K562 (cell line): ENCODE measurements around the gene CFL2.

Experiments
- BHLHE40 ChIP-seq: IDR thresholded peaks from 2 replicates; pipeline ENCODE4 v1.6.1; 2011; ENCODE audit warnings: low read length, improper control_type of control experiment
- EP300 ChIP-seq: IDR thresholded peaks from 2 replicates; pipeline ENCODE4 v1.6.1; 2012; ENCODE audit warnings: low read length, improper control_type of control experiment
- ESRRA ChIP-seq: fragments of 450-650 bp; IDR thresholded peaks from 2 replicates; pipeline ENCODE4 v1.6.1; 2014; ENCODE audit warnings: low read depth, mild to moderate bottlenecking, moderate library complexity, borderline replicate concordance
- GTF2F1 ChIP-seq: IDR thresholded peaks from 2 replicates; pipeline ENCODE4 v1.6.1; 2011; ENCODE audit warnings: low read depth, low read length, improper control_type of control experiment
- KDM1A ChIP-seq, 2 experiments: fragments of 450-650 bp; IDR thresholded peaks; 2 replicates each; pipeline ENCODE4 v1.6.1; 2016; ENCODE audit warnings: mild to moderate bottlenecking in 2 of 2
- KHSRP ChIP-seq: fragments of 450-650 bp; IDR thresholded peaks from 2 replicates; pipeline ENCODE4 v1.6.1; 2017
- POLR2A ChIP-seq: fragments of 450-650 bp; conservative IDR thresholded peaks from 2 replicates; pipeline ENCODE4 v1.6.1; 2016
- ZNF644 ChIP-seq: fragments of 200-800 bp; sonication (Bioruptor generic); IDR thresholded peaks from 2 replicates; pipeline ENCODE4 v1.6.1; 2016; ENCODE audit warnings: low read depth, missing genetic modification characterization, missing compliant biosample characterization
- ZNF699 ChIP-seq: fragments of 250-450 bp; sonication (Bioruptor Pico); IDR thresholded peaks from 2 replicates; pipeline ENCODE4 v1.8.0; 2021; ENCODE audit warnings: mild to moderate bottlenecking, moderate library complexity; ENCODE audit not compliant: insufficient replicate concordance
- TF ChIP-seq, protein P1 (sequence below), 2 experiments: fragments of 200-800 bp in 1 of 2; sonication (Bioruptor generic) in 1 of 2; sonication (generic) in 1 of 2; formaldehyde crosslinking in 1 of 2; IDR thresholded peaks in 1 of 2; conservative IDR thresholded peaks in 1 of 2; 2 replicates each; pipeline versions ENCODE4 v1.5.0 to v1.6.1; 2016 to 2020; ENCODE audit warnings: missing compliant biosample characterization in 1 of 2, missing genetic modification characterization in 1 of 2, missing genetic modification reagents in 1 of 2
- TF ChIP-seq, protein P2 (sequence below): fragments of 250-450 bp; sonication (Bioruptor Pico); IDR thresholded peaks from 2 replicates; pipeline ENCODE4 v1.8.0; 2021; ENCODE audit warnings: borderline replicate concordance, mild to moderate bottlenecking, moderate library complexity; ENCODE audit not compliant: poor library complexity, severe bottlenecking
- TF ChIP-seq, protein P3 (sequence below): fragments of 450-650 bp; formaldehyde crosslinking; IDR thresholded peaks from 2 replicates; pipeline ENCODE4 v1.4.0; 2022; ENCODE audit warnings: missing genetic modification characterization

DNA sequence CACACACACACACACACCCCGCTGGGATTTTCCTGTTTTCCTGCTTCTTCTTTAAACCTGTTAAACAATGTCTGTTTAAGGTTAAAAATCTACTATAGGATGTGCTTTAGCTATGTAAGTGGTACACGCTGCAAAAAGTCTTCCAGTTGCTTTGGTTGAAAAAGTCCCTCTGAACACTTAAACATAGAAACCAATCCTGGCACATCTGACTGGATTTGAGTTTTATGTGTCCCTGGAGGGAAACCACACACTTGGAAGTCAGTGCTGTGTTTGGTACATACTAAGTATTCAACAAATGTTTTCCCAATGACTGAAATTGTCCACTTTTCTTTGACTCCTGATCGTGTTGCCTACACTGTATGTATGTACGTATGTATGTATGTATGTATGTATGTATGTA lies 22.0 kb downstream of the CFL2 start:
- TF ChIP-seq, protein P1, sequence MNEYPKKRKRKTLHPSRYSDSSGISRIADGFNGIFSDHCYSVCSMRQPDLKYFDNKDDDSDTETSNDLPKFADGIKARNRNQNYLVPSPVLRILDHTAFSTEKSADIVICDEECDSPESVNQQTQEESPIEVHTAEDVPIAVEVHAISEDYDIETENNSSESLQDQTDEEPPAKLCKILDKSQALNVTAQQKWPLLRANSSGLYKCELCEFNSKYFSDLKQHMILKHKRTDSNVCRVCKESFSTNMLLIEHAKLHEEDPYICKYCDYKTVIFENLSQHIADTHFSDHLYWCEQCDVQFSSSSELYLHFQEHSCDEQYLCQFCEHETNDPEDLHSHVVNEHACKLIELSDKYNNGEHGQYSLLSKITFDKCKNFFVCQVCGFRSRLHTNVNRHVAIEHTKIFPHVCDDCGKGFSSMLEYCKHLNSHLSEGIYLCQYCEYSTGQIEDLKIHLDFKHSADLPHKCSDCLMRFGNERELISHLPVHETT (CRISPR knock-in tag; conservative IDR thresholded peaks at IDR 0.05 in 1 of 2, IDR thresholded peaks at IDR 0.05 in 1 of 2), result no peak
- TF ChIP-seq, protein P2, sequence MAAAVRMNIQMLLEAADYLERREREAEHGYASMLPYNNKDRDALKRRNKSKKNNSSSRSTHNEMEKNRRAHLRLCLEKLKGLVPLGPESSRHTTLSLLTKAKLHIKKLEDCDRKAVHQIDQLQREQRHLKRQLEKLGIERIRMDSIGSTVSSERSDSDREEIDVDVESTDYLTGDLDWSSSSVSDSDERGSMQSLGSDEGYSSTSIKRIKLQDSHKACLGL (CRISPR knock-in tag), result no peak
- no peak for TF ChIP-seq POLR2A
- TF ChIP-seq ZNF644 (tag), result no peak
- TF ChIP-seq KHSRP, result no peak
- no peak for TF ChIP-seq BHLHE40
- no peak for TF ChIP-seq EP300
- no peak for TF ChIP-seq ESRRA
- no peak for TF ChIP-seq KDM1A (IDR thresholded peaks at IDR 0.05)
- TF ChIP-seq ZNF699 (CRISPR knock-in tag), result no peak
- TF ChIP-seq, protein P3, sequence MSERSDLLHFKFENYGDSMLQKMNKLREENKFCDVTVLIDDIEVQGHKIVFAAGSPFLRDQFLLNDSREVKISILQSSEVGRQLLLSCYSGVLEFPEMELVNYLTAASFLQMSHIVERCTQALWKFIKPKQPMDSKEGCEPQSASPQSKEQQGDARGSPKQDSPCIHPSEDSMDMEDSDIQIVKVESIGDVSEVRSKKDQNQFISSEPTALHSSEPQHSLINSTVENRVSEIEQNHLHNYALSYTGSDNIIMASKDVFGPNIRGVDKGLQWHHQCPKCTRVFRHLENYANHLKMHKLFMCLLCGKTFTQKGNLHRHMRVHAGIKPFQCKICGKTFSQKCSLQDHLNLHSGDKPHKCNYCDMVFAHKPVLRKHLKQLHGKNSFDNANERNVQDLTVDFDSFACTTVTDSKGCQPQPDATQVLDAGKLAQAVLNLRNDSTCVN, result no peak
- TF ChIP-seq GTF2F1, result no peak
